HG03571 (cell line): Measurements from ENCODE around the gene AQP11.
A peak's percentile ranks its signal among the peaks of the same experiment; 100 is the strongest.
"Not testable (repeated sequence)": the region's sequence is repeated elsewhere in the genome, so short reads cannot be mapped to it uniquely, and the experiment has no call there.

Experiments
- ATAC-seq: cut with Tn5 transposase; IDR thresholded peaks from one replicate; pipeline ENCODE4 v1.9.1; 2021; ENCODE audit not compliant: unreplicated experiment

The AQP11 gene, protein sequence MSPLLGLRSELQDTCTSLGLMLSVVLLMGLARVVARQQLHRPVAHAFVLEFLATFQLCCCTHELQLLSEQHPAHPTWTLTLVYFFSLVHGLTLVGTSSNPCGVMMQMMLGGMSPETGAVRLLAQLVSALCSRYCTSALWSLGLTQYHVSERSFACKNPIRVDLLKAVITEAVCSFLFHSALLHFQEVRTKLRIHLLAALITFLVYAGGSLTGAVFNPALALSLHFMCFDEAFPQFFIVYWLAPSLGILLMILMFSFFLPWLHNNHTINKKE

GRCh38 chr11:77589521-77590193 lies at the start of gene AQP11:
Gene AQP11 (plus strand): TSS chr11:77589953. CDS start chr11:77589993, 40 bp downstream.
- ATAC-seq = peak; percentile 92

DNA sequence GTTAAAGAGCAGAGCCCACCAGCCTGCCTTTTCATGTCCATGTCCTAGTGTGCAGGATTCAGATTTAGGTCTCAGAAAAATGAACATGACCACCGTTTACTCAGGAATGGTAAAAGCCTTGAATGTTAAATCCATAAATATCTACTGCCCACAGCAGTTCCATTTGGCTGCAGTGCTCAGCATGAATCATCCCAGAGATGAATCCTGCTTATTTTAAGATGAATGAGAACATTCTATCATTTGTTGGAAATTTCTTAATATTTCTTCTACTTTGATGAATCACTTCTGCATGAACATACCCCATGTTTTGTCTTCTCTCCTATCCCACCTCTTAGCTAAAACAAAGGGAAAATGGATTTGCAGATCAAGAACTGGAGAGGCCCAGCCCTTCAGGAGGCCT lies 47.5 kb upstream of the AQP11 start:
- no peak for ATAC-seq

DNA sequence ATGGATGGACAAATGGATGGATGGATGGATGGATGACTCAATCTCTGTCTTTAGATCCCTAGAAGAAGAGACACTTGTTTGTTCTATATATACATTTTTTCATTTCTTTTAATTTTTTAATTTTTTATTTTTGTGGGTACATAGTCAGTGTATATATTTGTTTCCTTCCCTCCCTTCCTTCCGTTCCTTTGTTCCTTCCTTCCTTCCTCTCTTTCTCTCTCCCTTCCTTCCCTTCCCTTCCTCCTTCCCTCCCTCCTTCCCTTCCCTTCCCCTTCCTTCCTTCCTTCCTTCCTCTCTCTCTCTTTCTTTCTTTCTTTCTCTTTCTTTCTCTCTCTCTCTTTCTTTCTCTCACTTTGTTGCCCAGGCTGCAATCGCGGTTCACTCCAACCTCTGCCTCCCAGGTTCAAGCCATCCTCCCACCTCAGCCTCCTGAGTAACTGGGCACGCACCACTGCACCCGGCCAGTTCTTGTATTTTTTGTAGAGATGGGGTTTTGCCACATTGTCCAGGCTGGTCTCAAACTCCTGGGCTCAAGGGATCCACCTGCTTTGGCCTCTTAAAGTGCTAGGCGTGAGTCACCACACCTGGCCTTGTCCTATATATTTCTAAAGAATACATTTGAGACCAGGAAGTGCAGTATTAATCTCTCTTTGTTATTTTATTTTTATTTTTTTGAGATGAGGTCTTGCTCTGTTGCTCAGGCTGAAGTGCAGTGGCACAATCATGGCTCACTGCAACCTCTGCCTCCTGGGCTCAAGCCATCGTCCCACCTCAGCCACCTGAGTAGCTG lies 42.5 kb upstream of the AQP11 start:
- ATAC-seq = no peak

DNA sequence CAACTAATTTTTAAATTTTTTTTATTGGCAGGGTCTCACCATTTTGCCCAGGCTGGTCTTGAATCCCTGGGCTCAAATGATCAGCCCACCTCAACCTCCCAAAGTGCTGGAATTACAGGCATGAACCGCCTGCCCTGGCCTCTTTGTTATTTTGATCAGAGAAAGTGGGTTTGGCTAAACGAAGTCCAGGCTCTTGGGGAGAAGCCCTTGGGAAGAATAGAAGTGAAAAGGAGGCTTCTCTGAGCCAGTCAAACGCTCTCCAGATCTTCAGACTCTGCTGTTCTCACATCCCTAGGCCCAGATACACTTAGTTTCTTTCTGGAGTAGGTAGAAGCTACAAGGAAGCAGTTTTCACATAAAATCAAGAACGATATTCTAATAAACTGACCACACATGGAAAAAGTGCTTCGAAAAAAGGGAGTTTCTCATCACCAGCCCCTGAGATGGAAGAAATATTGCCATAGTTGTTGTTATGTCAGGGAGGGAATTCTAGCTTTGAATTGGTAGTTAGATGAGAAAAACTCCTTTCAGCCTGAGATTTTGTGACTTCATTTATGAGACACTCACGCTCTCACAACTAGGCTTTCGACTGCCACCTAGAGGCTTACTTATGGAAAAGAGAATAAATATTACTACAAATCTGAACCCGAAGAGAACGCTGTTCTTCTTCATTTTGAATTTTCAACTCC lies 41.7 kb upstream of the AQP11 start:
- ATAC-seq = no peak

GRCh38 chr11:77548552-77549445 lies 41.0 kb upstream of the AQP11 start:
- ATAC-seq = no peak

- not testable (repeated sequence) for ATAC-seq
Observed at GRCh38 chr11:77551426-77551825, 38.3 kb upstream of the AQP11 start.

DNA sequence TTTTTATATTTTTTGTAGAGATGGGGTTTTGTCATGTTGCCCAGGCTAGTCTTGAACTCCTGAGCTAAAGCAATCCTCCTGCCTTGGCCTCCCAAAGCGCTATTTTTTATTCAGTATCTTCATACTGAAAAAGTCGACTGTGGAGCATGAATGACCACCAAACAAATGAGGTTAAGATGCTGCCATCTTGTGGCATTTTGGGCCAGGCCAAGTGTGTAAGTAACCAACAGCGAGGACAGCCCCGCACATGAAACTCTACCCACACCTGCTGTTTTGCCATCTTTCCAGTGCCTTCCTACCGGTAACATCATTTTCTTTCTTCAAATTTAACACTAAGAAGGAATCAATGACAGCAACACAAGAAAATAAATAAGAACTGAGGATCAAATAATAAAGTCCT lies 32.2 kb upstream of the AQP11 start:
- no peak for ATAC-seq

- no peak for ATAC-seq
Observed at GRCh38 chr11:77558380-77558779, 31.4 kb upstream of the AQP11 start.

DNA sequence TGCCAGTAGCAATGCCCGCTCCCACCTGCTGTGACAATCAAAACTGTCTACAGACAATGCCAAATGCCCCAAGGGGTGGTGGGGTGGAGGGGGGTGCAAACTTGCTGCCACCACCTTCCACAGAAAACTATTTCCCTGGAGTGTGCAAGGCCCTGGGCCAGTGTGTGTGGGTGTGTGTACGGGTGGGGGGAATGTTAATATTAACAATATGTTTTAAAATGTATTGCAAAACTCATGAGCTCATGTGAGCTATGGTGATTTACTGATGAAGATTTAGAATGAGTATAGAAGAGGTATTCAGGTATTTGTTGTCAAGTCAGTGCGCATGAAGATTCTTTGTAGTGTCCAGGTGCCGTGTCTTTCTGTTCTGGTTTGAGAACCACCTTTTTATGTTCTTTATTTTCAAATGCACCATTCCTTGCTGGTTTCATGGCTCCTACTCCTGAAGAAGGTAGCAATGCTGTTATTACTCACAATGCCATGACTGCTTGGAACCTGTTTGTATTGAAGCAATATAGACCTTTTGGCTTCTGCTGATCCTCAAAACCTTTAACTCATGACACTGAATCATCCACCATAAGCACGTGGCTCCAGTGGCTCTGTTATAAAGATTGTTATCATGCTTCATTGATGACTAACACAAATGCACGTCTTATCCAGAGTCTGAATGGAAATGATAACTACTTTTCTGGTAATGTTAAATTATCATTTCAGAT lies 29.9 kb upstream of the AQP11 start:
- no peak for ATAC-seq

DNA sequence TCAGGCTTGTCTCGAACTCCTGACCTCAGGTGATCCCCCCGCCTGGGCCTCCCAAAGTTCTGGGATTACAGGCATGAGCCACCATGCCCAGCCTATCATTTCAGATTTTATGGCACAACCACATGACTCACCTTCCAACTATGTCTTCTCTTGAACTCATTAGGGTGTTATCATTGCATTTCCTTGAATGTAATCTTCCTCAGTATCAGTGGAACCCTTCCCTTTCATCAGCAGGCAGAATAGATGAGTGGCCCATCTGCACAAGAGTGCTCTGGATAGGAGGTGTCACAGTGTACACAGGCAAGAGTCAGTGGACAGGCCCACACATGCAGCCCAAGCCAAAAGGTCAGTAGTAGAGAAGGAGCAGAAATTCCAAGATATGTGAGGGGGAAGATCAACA lies 29.1 kb upstream of the AQP11 start:
- ATAC-seq = no peak

DNA sequence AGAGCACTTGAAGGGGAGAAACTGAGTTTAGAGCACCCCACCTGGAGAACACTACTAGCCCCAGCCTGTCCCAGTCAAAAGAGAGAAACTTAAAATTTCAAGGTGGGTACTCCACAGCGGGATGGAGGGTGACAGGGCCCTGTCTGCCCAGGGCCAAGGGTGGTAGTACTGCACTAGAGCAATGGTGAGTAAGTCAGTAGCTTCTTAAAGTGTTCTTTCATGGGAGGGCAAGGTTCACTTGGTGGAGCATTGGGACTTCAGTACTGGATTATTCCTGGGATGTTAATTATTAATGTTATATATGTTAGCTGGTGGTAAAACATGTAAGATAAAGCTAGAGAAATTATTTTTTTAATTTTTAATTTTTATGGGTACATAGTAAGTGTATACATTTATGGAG lies 28.5 kb upstream of the AQP11 start:
- ATAC-seq = no peak

GRCh38 chr11:77568306-77568705 lies 21.4 kb upstream of the AQP11 start:
- ATAC-seq = no peak

- ATAC-seq = no peak
Observed at GRCh38 chr11:77568916-77569675, 20.7 kb upstream of the AQP11 start.

DNA sequence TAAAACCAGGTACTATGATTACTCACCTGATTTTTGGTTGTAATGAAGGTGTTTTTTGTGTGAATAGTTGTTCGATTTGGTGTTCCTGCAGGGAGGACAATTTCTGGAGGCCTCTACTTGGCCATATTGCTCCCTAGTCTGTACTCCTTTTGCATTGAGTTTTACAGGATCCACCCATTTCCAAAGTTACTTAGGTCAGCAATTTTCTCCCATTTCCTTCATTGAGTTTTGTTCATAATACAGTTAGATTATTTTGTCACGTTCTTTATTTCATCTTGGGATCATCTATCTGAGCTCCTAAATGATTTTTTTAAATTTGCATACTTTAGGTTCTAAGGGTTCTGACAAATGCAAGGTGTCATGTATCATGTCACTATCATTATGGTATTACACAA lies 20.1 kb upstream of the AQP11 start:
- ATAC-seq = no peak

- ATAC-seq = not testable (repeated sequence)
Observed at GRCh38 chr11:77570896-77571295, 18.9 kb upstream of the AQP11 start.

- not testable (repeated sequence) for ATAC-seq
Observed at GRCh38 chr11:77575428-77575827, 14.3 kb upstream of the AQP11 start.

GRCh38 chr11:77580712-77581337 lies 8.9 kb upstream of the AQP11 start:
- no peak for ATAC-seq

- ATAC-seq = peak; percentile 5
Observed at GRCh38 chr11:77589181-77589520, 602 bp upstream of the AQP11 start.
